ENCODE measurements around the gene EXOC1. TPM values are rescaled to one million over a fixed set of nuclear protein-coding genes. Genes with fewer than 3 reads are reported as not detected.

Gene EXOC1
- total RNA-seq, 1 donor from 2014 or later = 13.6 TPM

DNA sequence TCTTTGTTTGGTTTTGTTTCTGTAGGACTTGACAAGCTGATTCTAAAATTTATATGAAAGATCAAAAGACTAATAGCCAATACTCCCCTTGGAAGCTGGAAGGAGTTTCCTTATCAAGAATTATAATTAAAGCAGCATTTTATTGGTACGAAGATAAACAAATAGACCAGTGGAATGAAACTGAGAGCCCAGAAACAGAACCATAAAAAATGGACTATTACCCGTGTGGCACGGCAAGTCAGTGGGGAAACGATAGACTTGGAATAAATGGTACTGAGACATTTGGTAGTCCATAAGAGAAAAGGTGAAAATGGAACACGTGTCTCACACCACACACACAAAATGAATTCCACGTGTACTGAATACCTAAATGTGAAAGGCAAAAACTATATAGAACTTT is 52.9 kb downstream of the EXOC1 start:
- Histone ChIP-seq H3K9me3 (no peaks in the 10 kb centered on the region), H3K27ac (no peak overlapping the region), H3K27me3 (no peaks in the 10 kb centered on the region), H3K4me3 (no peak overlapping the region), H3K36me3 (peaks cover 24 to 27% of the 10 kb centered on the region in 2 donors), H3K4me1 (no peaks in the 10 kb centered on the region)
- intact Hi-C loops (cut with DNase I) = no loop called here
- TF ChIP-seq, protein P1, sequence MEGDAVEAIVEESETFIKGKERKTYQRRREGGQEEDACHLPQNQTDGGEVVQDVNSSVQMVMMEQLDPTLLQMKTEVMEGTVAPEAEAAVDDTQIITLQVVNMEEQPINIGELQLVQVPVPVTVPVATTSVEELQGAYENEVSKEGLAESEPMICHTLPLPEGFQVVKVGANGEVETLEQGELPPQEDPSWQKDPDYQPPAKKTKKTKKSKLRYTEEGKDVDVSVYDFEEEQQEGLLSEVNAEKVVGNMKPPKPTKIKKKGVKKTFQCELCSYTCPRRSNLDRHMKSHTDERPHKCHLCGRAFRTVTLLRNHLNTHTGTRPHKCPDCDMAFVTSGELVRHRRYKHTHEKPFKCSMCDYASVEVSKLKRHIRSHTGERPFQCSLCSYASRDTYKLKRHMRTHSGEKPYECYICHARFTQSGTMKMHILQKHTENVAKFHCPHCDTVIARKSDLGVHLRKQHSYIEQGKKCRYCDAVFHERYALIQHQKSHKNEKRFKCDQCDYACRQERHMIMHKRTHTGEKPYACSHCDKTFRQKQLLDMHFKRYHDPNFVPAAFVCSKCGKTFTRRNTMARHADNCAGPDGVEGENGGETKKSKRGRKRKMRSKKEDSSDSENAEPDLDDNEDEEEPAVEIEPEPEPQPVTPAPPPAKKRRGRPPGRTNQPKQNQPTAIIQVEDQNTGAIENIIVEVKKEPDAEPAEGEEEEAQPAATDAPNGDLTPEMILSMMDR (IDR thresholded peaks at IDR 0.05) = no peak
- no peak for DNase-seq (ENCODE audit: low spot score in 2 of 2)

DNA sequence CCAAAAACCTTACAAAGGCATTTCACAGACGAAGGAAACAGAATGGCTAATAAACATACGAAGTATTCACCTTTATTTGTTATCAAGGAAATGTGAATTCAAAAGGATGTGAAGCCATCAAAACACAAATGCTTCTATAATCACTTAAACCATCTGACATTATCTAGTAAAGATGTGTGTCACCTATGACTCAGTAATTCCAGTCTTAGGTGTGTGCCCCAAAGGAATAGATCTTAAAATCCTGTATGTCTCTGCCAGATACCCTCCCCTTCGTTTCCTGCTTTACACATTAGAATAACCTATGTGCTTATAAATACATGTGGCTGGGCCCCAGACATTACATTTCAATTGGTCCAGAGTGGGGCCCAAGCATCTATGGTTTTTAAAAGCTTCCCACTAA is 53.5 kb downstream of the EXOC1 start:
- intact Hi-C loops (cut with DNase I) = no loop called here
- H3K4me3 ChIP-seq = no peak overlapping the region
- no peak overlapping the region for H3K27ac ChIP-seq
- DNase-seq (ENCODE audit: low spot score in 2 of 2) = no peak
- H3K27me3 ChIP-seq = no peaks in the 10 kb centered on the region
- peaks cover 24 to 26% of the 10 kb centered on the region in 2 donors for H3K36me3 ChIP-seq
- no peaks in the 10 kb centered on the region for H3K4me1 ChIP-seq
- H3K9me3 ChIP-seq = no peaks in the 10 kb centered on the region
- TF ChIP-seq, protein P1 (IDR thresholded peaks at IDR 0.05) = no peak

DNA sequence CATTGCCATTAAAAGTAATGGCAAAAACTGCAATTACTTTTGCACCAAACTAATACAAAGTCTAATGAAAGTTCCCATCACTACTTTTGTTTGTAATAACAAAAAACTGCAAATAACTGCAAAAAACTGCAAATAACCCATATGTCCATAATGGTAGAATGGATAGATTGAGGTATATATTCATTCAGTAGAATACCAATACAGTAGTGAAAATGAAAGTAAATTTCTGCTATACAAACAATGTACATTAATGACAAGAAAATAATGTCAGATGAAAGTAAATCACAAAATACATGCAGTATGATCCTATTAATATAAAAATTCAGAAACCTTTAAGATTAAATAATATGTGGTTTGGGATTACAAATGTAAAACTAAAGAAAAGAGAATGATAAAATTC is 54.0 kb downstream of the EXOC1 start:
- DNase-seq (ENCODE audit: low spot score in 2 of 2) = no peak
- intact Hi-C loops (cut with DNase I) = no loop called here

DNA sequence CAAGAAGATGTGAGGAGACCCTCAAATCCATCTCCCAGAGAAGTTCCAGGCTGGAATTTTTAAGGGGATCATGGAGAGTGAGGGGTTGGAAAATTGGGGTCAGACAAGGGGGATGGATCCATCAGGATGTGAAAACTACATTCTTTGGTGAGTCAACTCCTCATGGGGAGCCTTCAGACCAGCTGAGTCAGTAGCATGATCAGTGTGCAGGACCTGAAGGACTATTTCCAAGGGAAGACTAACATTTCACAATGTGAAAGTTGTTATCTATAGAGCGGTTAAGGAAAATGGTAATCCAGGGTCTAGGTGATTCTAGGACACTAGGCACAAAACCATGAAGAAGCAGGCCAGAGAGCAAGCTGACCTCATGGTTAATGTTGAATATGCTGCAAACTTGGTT is 56.7 kb downstream of the EXOC1 start:
- no peaks in the 10 kb centered on the region for H3K9me3 ChIP-seq
- H3K4me1 ChIP-seq = no peaks in the 10 kb centered on the region
- no peaks in the 10 kb centered on the region for H3K27me3 ChIP-seq
- no peak overlapping the region for H3K4me3 ChIP-seq
- TF ChIP-seq, protein P1 (IDR thresholded peaks at IDR 0.05) = no peak
- no peak overlapping the region for H3K27ac ChIP-seq
- peaks cover 0 to 5% of the 10 kb centered on the region in 2 donors for H3K36me3 ChIP-seq
- no peak for DNase-seq (ENCODE audit: low spot score in 2 of 2)
- intact Hi-C loops (cut with DNase I) = no loop called here

More for the DNA sequence above, 54.0 kb downstream of the EXOC1 start:
- Histone ChIP-seq H3K4me3 (no peak overlapping the region), H3K36me3 (peaks cover 19 to 23% of the 10 kb centered on the region in 2 donors), H3K27ac (no peak overlapping the region), H3K27me3 (no peaks in the 10 kb centered on the region), H3K4me1 (no peaks in the 10 kb centered on the region), H3K9me3 (no peaks in the 10 kb centered on the region)
- TF ChIP-seq, protein P1 (IDR thresholded peaks at IDR 0.05) = no peak

DNA sequence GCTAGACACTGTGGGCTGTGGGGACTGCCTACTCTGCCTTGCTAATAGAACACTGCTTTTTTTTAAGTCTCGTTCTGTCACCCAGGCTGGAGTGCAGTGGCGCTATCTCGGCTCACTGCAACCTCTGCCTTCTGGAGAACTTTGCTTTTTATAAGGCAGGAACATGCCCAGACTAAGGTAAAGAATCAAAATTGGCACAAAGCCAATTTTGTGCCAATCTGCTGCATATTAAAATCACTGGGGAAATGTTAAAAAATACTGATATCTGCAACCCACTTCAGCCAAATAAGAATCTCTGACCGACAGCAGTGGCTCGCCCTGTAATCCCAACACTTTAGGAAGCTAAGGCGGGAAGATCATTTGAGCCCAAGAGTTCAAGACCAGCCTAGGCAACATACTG is 58.8 kb downstream of the EXOC1 start:
- intact Hi-C loops (cut with DNase I) = no loop called here
- Histone ChIP-seq H3K36me3 (no peaks in the 10 kb centered on the region), H3K9me3 (no peaks in the 10 kb centered on the region), H3K4me3 (no peak overlapping the region), H3K4me1 (no peaks in the 10 kb centered on the region), H3K27ac (no peak overlapping the region), H3K27me3 (no peaks in the 10 kb centered on the region)
- TF ChIP-seq, protein P1 (IDR thresholded peaks at IDR 0.05) = no peak
- no peak for DNase-seq (ENCODE audit: low spot score in 2 of 2)

DNA sequence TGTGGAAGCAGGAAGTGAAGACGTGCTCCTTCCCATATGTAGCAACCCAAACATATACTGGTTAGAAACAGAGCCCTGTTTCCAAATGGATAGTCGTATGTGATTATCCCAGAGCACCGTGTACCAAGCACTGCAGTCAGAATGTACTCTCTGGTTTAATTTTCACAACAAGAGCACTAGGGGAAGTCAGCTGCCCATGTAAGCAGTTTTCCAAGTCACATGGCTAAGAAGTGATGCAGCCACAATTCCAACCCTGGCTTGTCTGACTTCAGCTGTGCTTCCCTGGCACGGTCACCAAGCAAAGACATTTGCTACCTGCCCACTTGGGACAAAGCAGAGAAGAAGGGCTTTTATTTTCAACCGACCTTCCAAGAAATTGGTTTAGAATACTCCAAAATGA is 67.1 kb downstream of the EXOC1 start:
- H3K27me3 ChIP-seq = no peaks in the 10 kb centered on the region
- no peak overlapping the region for H3K27ac ChIP-seq
- H3K36me3 ChIP-seq = no peaks in the 10 kb centered on the region
- no peak overlapping the region for H3K4me3 ChIP-seq
- intact Hi-C loops (cut with DNase I) = no loop called here
- no peaks in the 10 kb centered on the region for H3K9me3 ChIP-seq
- no peaks in the 10 kb centered on the region for H3K4me1 ChIP-seq
- DNase-seq (ENCODE audit: low spot score in 2 of 2) = no peak
- TF ChIP-seq, protein P1 (IDR thresholded peaks at IDR 0.05) = no peak
